Measurements from ENCODE around the gene BNC2.
A peak's percentile ranks its signal among the peaks of the same experiment; 100 is the strongest.
"Not testable (repeated sequence)": the region's sequence is repeated elsewhere in the genome, so short reads cannot be mapped to it uniquely, and the experiment has no call there.

The BNC2 gene

DNA sequence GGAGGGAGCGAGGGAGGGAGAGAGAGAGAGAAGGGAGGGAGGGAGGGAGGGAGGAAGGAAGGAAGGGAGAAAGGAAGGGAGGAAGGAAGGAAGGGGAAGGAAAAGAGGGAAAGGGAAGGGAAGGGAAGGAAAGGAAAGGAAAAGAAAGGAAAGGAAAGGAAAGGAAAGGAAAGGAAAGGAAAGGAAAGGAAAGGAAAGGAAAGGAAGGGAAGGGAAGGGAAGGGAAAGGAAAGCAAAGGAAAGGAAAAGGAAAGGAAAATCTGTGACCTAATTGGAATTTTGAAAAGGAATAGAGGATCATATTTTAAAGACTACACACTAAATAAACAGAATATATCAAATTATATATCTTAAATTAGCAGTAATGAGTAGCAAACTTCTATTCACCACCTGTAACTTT, 330.8 kb downstream of the BNC2 start:
- DNase-seq; intact Hi-C loops (cut with DNase I): not testable (repeated sequence)

- intact Hi-C loops (cut with DNase I), result no loop called here
- DNase-seq, result no peak
Observed at GRCh38 chr9:16535555-16535954, 334.9 kb downstream of the BNC2 start.

DNA sequence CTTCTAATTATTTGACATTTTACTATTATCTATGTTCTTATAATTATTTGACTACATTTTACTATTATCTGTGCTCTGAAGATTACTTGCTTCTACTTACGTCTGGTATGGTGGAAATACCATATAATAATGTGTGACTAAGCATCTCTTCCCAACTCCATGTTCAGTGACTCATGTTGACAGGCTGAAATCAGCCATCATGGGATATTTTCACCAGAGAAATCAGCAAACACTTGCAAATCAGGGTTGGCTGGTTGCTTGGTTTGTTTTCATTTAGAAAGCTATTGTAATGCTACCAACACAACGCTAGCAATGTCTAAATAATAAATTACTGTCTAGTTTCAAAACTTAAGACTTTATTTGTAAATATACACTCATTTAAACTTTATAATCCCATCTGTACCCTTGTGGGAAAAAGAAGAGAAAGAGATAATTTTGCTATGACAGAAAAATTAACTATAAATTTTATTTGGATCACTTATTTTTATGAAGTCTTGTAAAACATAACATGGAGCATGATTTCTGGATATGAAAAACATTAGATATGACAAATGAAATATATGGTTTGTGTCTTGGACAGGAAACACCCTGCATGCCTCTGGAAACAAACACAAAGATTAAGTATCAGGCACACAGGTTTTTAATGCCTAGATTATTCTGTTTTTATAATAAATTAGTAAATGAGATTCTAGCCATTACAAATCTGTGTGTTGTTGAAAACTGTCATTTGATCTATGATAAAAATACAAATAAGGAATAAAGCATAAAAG, 337.6 kb downstream of the BNC2 start:
- DNase-seq, result no peak
- intact Hi-C loops (cut with DNase I), result no loop called here

- DNase-seq, result no peak
- intact Hi-C loops (cut with DNase I), result no loop called here
Observed at GRCh38 chr9:16532272-16532671, 338.2 kb downstream of the BNC2 start.

DNA sequence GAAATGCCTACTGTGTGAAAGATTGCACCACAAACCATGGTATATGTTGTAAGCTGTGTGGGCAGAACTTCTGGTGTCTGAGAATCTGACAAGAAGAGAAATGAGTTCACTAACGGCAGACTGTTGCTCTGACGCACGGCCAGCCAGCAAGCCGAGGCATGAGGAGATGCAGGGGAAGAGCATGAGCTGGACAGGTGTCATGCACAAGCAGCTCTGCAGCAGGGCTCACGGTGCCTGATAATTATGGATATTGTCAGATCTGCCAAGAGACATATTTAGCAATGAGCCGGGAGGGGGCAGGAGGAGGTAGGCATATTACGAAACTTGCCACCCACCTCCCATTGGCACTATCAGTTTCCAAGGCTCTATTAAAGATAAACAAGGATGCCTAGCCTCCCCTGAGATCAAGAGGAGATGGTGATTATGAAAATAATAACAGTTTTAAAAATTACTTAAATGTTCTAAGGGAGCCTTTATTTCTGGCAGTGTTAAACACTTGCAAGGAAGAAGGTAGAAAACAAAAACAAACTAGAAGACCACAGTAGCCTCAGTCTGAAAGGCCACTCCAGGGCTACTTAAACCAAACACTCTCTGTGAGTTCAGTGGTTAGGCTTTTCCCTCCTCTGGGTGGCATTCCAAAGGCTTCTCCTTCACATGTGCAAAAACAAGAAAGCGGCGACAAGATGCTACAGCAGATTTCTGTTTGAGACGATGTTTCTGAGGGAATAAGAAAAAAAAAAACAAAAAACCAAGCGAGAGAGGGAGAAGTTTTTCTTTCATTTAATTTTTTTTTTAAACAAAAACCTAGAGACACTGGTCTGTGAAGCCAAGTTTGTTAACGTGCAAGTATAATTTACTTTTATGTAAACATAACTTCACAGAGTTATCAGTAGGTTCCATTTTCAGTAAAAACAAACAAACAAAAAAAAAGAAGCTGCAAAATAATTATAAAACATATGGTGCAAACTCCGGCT, 339.5 kb downstream of the BNC2 start:
- DNase-seq, result peak in 22 of 42 donors; percentile 5 to 71 (median 22)
- intact Hi-C loops (cut with DNase I), result no loop called here

DNA sequence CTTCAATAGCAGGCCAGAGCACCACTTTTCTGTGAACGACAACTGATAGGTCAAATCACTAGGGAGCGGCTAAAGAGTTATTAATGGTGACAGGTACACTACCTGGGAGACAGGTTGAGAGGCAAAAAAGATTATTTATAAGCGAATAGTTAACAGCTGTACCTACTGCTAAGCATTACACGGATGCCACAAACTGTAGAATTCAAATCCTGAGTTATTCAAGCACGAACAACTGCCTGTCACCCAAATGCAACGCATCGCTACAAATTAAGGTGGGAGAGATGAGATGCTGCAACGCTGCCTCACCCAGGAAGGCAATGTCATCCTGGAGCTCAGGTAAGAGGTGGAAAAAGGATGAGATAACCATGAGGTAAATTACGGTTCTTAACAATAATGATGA, 342.9 kb downstream of the BNC2 start:
- intact Hi-C loops (cut with DNase I), result no loop called here
- no peak for DNase-seq

DNA sequence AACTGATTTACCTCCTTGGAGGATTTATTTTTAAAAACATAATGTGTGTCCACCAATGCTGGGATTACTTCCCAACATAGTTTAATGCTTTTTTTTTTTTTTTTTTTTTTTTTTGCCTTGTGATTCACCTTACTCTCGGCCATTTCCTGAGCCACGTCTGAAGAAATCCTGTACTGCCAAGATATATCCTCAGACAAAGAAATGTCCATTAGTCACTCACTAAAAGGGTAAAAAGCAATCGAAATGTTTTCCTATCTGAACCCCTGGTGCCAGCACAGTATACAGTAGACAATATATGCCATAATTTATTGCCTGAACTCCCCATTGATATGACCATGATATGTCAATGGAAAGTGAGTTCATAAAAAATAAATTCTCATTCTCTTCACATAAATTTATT, 344.1 kb downstream of the BNC2 start:
- intact Hi-C loops (cut with DNase I), result no loop called here

DNA sequence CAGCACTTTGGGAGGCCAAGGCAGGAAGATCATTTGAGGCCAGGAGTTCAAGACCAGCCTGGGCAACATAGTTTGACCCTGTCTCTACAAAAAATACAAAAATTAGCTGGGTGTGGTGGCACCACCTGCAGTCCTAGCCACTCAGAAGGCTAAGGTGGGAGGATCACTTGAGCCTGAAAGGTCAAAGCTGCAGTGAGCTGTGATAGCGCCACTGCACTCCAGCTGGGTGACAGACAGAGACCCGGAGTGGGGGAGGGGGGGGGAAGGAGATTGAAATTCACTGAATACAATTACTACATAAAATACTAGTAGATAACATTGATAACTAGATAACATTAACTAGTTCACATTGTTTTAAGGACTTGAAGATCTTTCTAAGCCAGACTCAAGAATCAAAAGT, 345.6 kb downstream of the BNC2 start:
- DNase-seq, result no peak
- intact Hi-C loops (cut with DNase I), result no loop called here

More for the DNA sequence above, 344.1 kb downstream of the BNC2 start:
- no peak for DNase-seq

- intact Hi-C loops (cut with DNase I), result no loop called here
- DNase-seq, result no peak
Observed at GRCh38 chr9:16524078-16524477, 346.4 kb downstream of the BNC2 start.

GRCh38 chr9:16521868-16522411, 348.5 kb downstream of the BNC2 start:
- peak in 1 of 42 donors; percentile 28 for DNase-seq
- intact Hi-C loops (cut with DNase I), result no loop called here

DNA sequence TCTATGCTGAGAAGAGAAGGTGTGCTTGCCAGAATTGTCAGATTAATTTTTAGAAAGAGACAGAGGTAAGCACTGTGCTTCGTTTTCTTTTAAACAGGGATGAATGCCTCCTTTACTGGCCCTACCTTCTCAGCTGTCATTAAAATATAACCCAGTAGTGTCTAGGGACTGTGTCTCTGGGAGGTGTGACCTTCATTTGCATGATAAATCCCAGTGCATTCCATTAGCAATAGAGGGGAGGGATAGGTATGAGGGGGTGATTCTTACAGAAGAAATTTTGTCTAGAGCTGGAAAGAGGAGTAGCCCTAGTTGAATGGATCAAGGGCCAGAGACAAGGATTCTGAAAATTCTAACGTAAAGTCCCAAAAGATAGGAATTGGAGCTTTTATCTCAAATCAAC, 351.5 kb downstream of the BNC2 start:
- DNase-seq, result no peak
- intact Hi-C loops (cut with DNase I), result no loop called here

- no peak for DNase-seq
- intact Hi-C loops (cut with DNase I), result no loop called here
Observed at GRCh38 chr9:16516891-16517290, 353.6 kb downstream of the BNC2 start.

DNA sequence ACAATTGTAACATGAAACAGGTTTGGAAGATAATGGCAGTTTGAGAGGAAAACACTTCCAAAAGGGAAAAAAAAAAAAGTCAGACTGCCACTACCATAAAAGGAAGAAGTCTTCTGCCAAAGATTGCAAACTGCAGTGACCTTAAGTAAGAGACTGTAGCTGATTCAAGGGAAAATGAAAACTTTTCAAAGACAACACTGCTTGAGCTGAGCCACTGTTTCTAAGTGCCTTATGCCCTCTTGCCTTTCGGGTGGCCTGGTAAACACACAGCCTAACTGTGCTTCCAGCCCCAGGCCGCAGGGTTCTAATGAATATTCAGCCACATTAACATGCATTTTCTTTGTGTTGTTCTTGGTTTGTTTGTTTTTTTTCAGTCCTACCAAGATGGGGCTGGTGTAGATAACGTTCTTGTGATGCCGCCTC, 354.6 kb downstream of the BNC2 start:
- DNase-seq, result no peak
- intact Hi-C loops (cut with DNase I), result no loop called here

GRCh38 chr9:16515207-16515606, 355.3 kb downstream of the BNC2 start:
- intact Hi-C loops (cut with DNase I), result no loop called here
- peak in 12 of 42 donors; percentile 7 to 49 (median 18) for DNase-seq

- intact Hi-C loops (cut with DNase I), result no loop called here
Observed at GRCh38 chr9:16514131-16514530, 356.3 kb downstream of the BNC2 start.

GRCh38 chr9:16512281-16512680, 358.2 kb downstream of the BNC2 start:
- intact Hi-C loops (cut with DNase I), result no loop called here
- no peak for DNase-seq

More at GRCh38 chr9:16514131-16514530, 356.3 kb downstream of the BNC2 start:
- no peak for DNase-seq

DNA sequence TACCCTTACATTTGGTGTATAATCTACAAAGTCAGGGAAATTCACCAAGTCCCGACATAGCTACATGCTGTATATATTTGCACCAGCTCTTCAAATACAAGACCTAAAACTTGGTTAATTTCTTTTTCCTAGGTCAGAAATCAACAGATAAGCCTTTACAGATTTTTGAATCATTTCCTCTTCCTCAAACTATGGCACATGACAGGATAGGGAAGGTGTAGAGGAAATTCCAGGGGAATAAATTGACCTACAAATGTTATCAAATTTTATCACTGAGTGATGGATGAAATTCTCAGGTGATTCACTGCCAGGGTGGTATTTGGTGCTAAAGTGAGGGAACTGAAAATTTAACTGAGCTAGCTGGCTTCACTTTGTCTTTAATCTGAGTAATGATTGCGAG, 360.0 kb downstream of the BNC2 start:
- no peak for DNase-seq
- intact Hi-C loops (cut with DNase I), result no loop called here

- DNase-seq, result no peak
- intact Hi-C loops (cut with DNase I), result no loop called here
Observed at GRCh38 chr9:16509997-16510396, 360.5 kb downstream of the BNC2 start.

DNA sequence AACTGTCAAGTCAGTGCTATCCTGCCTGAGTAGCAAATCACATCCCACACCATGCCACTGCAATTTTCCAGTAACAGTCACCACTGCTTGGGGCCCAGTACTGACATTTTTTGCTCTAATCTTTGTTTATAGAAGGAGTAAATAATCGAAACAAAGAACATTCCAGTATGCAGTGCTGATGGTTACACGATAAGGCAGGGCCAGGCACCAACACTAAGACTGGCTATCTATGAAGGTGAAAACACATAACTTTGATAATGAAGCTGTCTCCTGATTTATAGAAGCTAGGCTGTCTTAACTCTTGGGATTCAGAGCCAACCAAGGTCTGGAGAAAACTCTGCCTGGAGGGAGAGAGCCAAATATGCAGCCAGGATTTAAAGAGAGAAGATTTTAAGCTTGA, 365.3 kb downstream of the BNC2 start:
- DNase-seq, result no peak
- intact Hi-C loops (cut with DNase I), result no loop called here

DNA sequence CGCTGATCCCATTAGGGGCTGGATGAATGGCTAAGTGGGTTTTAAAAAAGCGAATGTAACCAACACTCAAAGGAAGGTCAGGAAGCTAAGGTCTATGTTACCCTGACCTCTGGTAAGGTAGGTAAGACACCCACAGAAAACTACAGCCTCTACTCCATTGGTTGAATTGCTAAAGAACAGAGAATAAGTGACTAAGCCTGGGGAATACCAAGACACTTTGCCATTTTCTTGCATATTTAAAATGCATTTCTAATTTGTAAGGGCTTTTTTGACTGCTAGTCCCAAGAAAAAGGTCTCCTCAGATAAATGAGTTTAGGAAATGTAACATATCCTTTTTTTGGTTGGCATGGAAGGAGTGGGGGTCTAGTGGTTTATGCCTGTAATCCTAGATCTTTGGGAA, 368.7 kb downstream of the BNC2 start:
- intact Hi-C loops (cut with DNase I), result no loop called here
- no peak for DNase-seq
